Mucosa of descending colon (tissue), 3 donors: ENCODE results near the gene CNTLN. TPM values are rescaled to one million over a fixed set of nuclear protein-coding genes. Genes with fewer than 3 reads are reported as not detected.
"Not testable (repeated sequence)": the region's sequence is repeated elsewhere in the genome, so short reads cannot be mapped to it uniquely, and the experiment has no call there.

Source experiments
- ATAC-seq: fragments of 200-7000 bp; cut with Tn5 transposase; one replicate; pipeline ENCODE4 v1.9.1; 2020; ENCODE audit warnings: mild to moderate bottlenecking, moderate library complexity
- DNase-seq, 3 donors: peaks; one replicate each; pipeline ENCODE4 v3.0.0-alpha.2; 2020
- H3K36me3 ChIP-seq: fragments of 200-600 bp; one replicate; pipeline ENCODE4 v1.8.0; 2021; ENCODE audit warnings: low read depth, mild to moderate bottlenecking
- H3K4me1 ChIP-seq: fragments of 200-600 bp; one replicate; pipeline ENCODE4 v1.8.0; 2021; ENCODE audit warnings: low read depth, mild to moderate bottlenecking
- H3K4me3 ChIP-seq: fragments of 200-600 bp; one replicate; pipeline ENCODE4 v1.8.0; 2021; ENCODE audit warnings: mild to moderate bottlenecking
- H3K9me3 ChIP-seq: fragments of 200-600 bp; one replicate; pipeline ENCODE4 v1.8.0; 2021; ENCODE audit warnings: mild to moderate bottlenecking
- CTCF ChIP-seq: fragments of 200-600 bp; IDR thresholded peaks from one replicate; pipeline ENCODE4 v1.8.0; 2022; ENCODE audit warnings: antibody characterized with exemption, mild to moderate bottlenecking
- intact Hi-C, 2 donors: fragments of 100-400 bp; cut with DNase I in 1 of 2; cut with micrococcal nuclease in 1 of 2; formaldehyde crosslinking; loops; one replicate each; pipeline versions ENCODE4 v1.11.0 to v1.11.1; 2022; cut with DNase I, micrococcal nuclease
- total RNA-seq, 3 donors: library from RNA; stranded (reverse); fragmentation: NEBNext Ultra II Directional in 2 of 3; extraction: Animal tissue kit (Norgen Biotek cat#: 25700) in 2 of 3; gene quantifications; one replicate each; pipeline versions ENCODE4 v1.2.1 to v1.2.4, GENCODE V29; 2021 to 2023
- donor health status: DM: no; HTN: no; CAD: no; lungs with moderate emphysema.
- donor health status: DM: no; HTN: no; CAD: no.
- donor health status: DM: no; HTN: yes; CAD: no.

CNTLN gene
- total RNA-seq, 3 donors from 2014 or later: 1.5 to 9.8 (median 4.1) TPM

DNA sequence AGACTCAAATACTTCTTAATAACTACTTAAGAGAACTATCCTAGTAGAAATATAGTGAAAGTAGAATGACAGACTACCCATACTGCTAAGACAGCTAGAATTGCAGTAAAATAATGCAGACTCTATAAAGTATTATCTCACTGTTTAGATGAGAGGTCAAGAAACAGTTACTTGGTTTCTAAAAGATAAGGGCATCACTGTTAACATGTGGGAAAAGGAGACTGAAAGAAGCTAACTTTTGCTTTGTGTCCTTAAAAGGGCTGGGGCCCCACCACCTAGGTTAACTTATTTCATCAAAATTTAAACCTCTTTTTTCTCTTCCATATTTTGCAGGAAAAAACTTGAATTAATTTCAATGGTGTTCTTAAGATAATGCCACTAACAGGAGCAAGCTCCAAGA is 204.3 kb downstream of the CNTLN start:
- Histone ChIP-seq H3K36me3 (no peaks in the 10 kb centered on the region), H3K4me1 (no peaks in the 10 kb centered on the region), H3K9me3 (no peaks in the 10 kb centered on the region), H3K4me3 (no peak overlapping the region)
- ATAC-seq (no peak), DNase-seq (no peak)
- intact Hi-C loops: no loop called here
- TF ChIP-seq CTCF: no peak

DNA sequence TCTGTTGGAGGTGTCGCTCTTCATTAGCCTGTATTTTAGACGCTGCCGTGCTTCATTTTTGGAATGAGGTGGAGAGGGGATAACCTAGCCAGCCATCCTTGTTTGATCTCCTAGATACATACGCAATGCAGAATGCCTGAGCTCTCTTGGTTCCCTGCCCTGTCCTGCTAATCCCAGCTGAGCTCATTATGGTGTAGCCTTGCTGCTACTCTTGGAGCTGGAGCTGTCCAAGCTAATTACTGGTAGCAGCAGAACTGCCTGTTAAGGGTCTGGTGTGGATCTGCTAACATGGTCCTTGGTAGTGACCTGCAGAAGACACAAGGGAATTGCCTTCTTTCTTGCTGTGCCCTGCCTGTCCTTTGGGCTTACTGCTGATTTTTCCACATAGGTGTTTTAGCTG is 207.9 kb downstream of the CNTLN start:
- TF ChIP-seq CTCF: no peak
- intact Hi-C loops: no loop called here
- no peak overlapping the region for H3K4me3 ChIP-seq

DNA sequence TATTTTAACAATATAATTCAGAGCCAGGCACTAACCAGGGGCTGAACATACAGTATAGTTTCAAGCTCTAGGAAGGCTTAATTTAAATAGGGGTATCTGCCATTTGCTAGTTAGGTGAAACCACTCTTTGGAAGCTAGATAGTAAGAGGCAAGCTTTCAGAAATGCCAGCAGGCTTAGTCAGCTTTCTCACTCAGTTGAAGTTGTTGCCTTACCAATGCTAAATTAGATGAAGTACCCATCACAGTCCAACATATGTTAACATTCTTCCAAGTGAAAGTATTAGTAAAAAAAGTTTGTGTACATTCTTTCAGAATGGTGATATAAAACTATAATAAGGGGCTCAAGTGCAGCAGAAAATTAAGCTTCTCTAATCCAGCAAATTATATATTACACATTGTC is 215.0 kb downstream of the CNTLN start:
- Histone ChIP-seq H3K4me1 (no peaks in the 10 kb centered on the region), H3K36me3 (no peaks in the 10 kb centered on the region), H3K9me3 (no peaks in the 10 kb centered on the region), H3K4me3 (no peak overlapping the region)
- no peak for TF ChIP-seq CTCF
- DNase-seq (no peak), ATAC-seq (no peak)
- intact Hi-C loops: no loop called here

More for the DNA sequence above, 207.9 kb downstream of the CNTLN start:
- Histone ChIP-seq H3K9me3 (no peaks in the 10 kb centered on the region), H3K4me1 (no peaks in the 10 kb centered on the region), H3K36me3 (no peaks in the 10 kb centered on the region)
- ATAC-seq (no peak), DNase-seq (no peak)

DNA sequence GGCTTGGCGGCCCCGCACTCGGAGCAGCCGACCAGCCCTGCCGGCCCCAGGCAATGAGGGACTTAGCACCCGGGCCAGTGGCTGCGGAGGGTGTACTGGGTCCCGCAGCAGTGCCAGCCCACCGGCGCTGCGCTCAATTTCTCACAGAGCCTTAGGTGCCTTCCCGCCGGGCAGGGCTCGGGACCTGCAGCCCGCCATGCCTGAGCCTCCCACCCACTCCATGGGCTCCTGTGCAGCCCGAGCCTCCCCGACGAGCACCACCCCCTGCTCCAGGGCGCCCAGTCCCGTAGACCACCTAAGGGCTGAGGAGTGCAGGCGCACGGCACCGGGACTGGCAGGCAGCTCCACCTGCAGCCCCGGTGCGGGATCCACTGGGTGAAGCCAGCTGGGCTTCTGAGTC is 219.2 kb downstream of the CNTLN start:
- H3K4me3 ChIP-seq, H3K9me3 ChIP-seq, intact Hi-C loops, H3K36me3 ChIP-seq, DNase-seq, H3K4me1 ChIP-seq, ATAC-seq: not testable (repeated sequence)

- no peak for TF ChIP-seq CTCF
Observed at GRCh38 chr9:17361378-17361777, 226.5 kb downstream of the CNTLN start.

GRCh38 chr9:17367035-17367434 is 232.2 kb downstream of the CNTLN start:
- Histone ChIP-seq H3K9me3 (no peaks in the 10 kb centered on the region), H3K4me1 (no peaks in the 10 kb centered on the region), H3K4me3 (no peak overlapping the region), H3K36me3 (no peaks in the 10 kb centered on the region)
- no peak for ATAC-seq
- intact Hi-C loops: no loop called here
- no peak for TF ChIP-seq CTCF
- no peak for DNase-seq

More at GRCh38 chr9:17361378-17361777, 226.5 kb downstream of the CNTLN start:
- H3K4me3 ChIP-seq: no peak overlapping the region
- ATAC-seq (no peak), DNase-seq (no peak)
- intact Hi-C loops: no loop called here
- no peaks in the 10 kb centered on the region for H3K36me3 ChIP-seq
- no peaks in the 10 kb centered on the region for H3K4me1 ChIP-seq
- H3K9me3 ChIP-seq: no peaks in the 10 kb centered on the region
